Measurements from ENCODE around the gene C8G. TPM values are rescaled to one million over a fixed set of nuclear protein-coding genes. Genes with fewer than 3 reads are reported as not detected.

C8G gene
- total and polyA plus RNA-seq, 2 of the 13 experiments (the other 11 are each of a cell fraction or from before 2014, with no cell fraction given): 4.9 to 12.8 TPM

- no peak for TF ChIP-seq NCOA5 (CRISPR knock-in tag; IDR thresholded peaks at IDR 0.05)
- no peak for TF ChIP-seq GPN1 (CRISPR knock-in tag; IDR thresholded peaks at IDR 0.05; ENCODE audit: borderline replicate concordance)
- no peak for TF ChIP-seq ZFP62 (CRISPR knock-in tag; IDR thresholded peaks at IDR 0.05)
- TF ChIP-seq ATRX (CRISPR knock-in tag; IDR thresholded peaks at IDR 0.05; ENCODE audit: borderline replicate concordance): no peak
- TF ChIP-seq FOXP1 (IDR thresholded peaks at IDR 0.05): no peak
- 0 out of 2 replicates have a peak, but pooled peaks have one; percentile 10 for TF ChIP-seq FOXP1 (CRISPR knock-in tag; IDR thresholded peaks at IDR 0.05)
- TF ChIP-seq ZKSCAN5 (CRISPR knock-in tag; IDR thresholded peaks at IDR 0.05): no peak
- TF ChIP-seq REPIN1 (CRISPR knock-in tag; IDR thresholded peaks at IDR 0.05; ENCODE audit: borderline replicate concordance, low read depth): peak; percentile 54
- peak; percentile 47; the same call in 1 of the 2 replicates for TF ChIP-seq ZNF160 (CRISPR knock-in tag; IDR thresholded peaks at IDR 0.05)
- TF ChIP-seq ZNF543 (CRISPR knock-in tag; IDR thresholded peaks at IDR 0.05): no peak
- peak; percentile 74 for TF ChIP-seq UBTF (CRISPR knock-in tag; IDR thresholded peaks at IDR 0.05)
- peak; percentile 42 for TF ChIP-seq TAF15 (IDR thresholded peaks at IDR 0.05; ENCODE audit: low read depth, low read length, poor library complexity, severe bottlenecking)
- TF ChIP-seq ZNF687 (CRISPR knock-in tag; IDR thresholded peaks at IDR 0.05): peak; percentile 90
- no peak for TF ChIP-seq ZNF576 (CRISPR knock-in tag; IDR thresholded peaks at IDR 0.05)
- peak; percentile 90 for TF ChIP-seq SP4 (CRISPR knock-in tag; IDR thresholded peaks at IDR 0.05)
- TF ChIP-seq ZNF713 (CRISPR knock-in tag; IDR thresholded peaks at IDR 0.05): no peak
- TF ChIP-seq GATA4 (IDR thresholded peaks at IDR 0.05; ENCODE audit: borderline replicate concordance, low read depth): peak; percentile 35; the same call in 1 of the 2 replicates
- TF ChIP-seq TBP (CRISPR knock-in tag; IDR thresholded peaks at IDR 0.05): 0 out of 2 replicates have a peak, but pooled peaks have one; percentile 14
- TF ChIP-seq ZNF276 (CRISPR knock-in tag; IDR thresholded peaks at IDR 0.05; ENCODE audit: low read depth): no peak
- TF ChIP-seq BRF2 (CRISPR knock-in tag; IDR thresholded peaks at IDR 0.05): no peak
Measured at GRCh38 chr9:136949817-136950655, 5.0 kb downstream of the C8G start (continued).
